Right lobe of liver (tissue), 6 donors: Measurements from ENCODE around the gene EGFLAM. TPM values are rescaled to one million over a fixed set of nuclear protein-coding genes. Genes with fewer than 3 reads are reported as not detected.

Source experiments
- ATAC-seq, 4 donors: fragments of 200-7000 bp; cut with Tn5 transposase; one replicate each; pipeline ENCODE4 v1.9.1; 2020; ENCODE audit warnings: mild to moderate bottlenecking in 4 of 4, moderate library complexity in 4 of 4
- DNase-seq, 3 donors: peaks; one replicate each; pipeline ENCODE4 v3.0.0-alpha.2; 2020
- H3K27ac ChIP-seq, 3 donors: fragments of 200-600 bp; one replicate each; pipeline ENCODE4 v1.8.0; 2022
- H3K27me3 ChIP-seq, 2 donors: fragments of 200-600 bp; one replicate each; pipeline ENCODE4 v1.8.0; 2022
- H3K36me3 ChIP-seq, 4 donors: fragments of 200-600 bp; sonication (generic) in 1 of 4; one replicate each; pipeline versions ENCODE4 v1.5.1 to v1.8.0; 2017 to 2022; ENCODE audit warnings: control low read depth in 1 of 4
- H3K4me1 ChIP-seq, 4 donors: fragments of 200-600 bp; sonication (generic) in 1 of 4; one replicate each; pipeline versions ENCODE4 v1.5.1 to v1.8.0; 2017 to 2022; ENCODE audit warnings: control low read depth in 1 of 4
- H3K4me3 ChIP-seq, 3 donors: fragments of 200-600 bp; one replicate each; pipeline ENCODE4 v1.8.0; 2022
- H3K9me3 ChIP-seq, 4 donors: fragments of 200-600 bp; sonication (generic) in 1 of 4; one replicate each; pipeline versions ENCODE4 v1.5.1 to v1.8.0; 2017 to 2022; ENCODE audit warnings: control low read depth in 1 of 4
- CTCF ChIP-seq, 4 donors: fragments of 200-600 bp in 3 of 4; fragments of 450-650 bp in 1 of 4; IDR thresholded peaks; one replicate each; pipeline versions ENCODE4 v1.5.1 to v1.8.0; 2016 to 2022; ENCODE audit warnings: antibody characterized with exemption in 4 of 4, mild to moderate bottlenecking in 2 of 4
- POLR2A ChIP-seq: fragments of 450-650 bp; IDR thresholded peaks from one replicate; pipeline ENCODE4 v1.6.1; 2017; ENCODE audit warnings: antibody characterized with exemption, mild to moderate bottlenecking
- WGBS: methylation state at CpG from one replicate; pipeline ENCODE4 v1.1.6; 2018; ENCODE audit warnings: low coverage, low lambda C conversion rate; ENCODE audit not compliant: insufficient coverage; ENCODE audit errors: missing lambda C conversion rate; 5-methylcytosine and 5-hydroxymethylcytosine counted together
- intact Hi-C, 2 donors: fragments of 100-400 bp; cut with DNase I; formaldehyde crosslinking; loops; one replicate each; pipeline versions ENCODE4 v1.11.2 to v1.14.1; 2022
- total RNA-seq, 6 experiments: library from RNA; depleted of rRNA in 2 of 6; stranded (reverse); fragments of >200 nt in 2 of 6; fragmentation: NEBNext Ultra II Directional in 3 of 6; extraction: Animal tissue kit (Norgen Biotek cat#: 25700) in 3 of 6; gene quantifications; one replicate each; pipeline versions ENCODE4 v1.1.0 to v1.2.4, GENCODE V29; 2016 to 2023
- donor health status: DM: no; HTN: yes; CAD: no.
- donor health status: DM: no; HTN: no; CAD: no.
- donor health status: DM: no; HTN: no; CAD: no.
- donor health status: DM: no; HTN: yes; CAD: no.
- donor health status: DM: no; HTN: yes; CAD: no.

Gene EGFLAM
- total RNA-seq, 6 experiments from 2014 or later = 0.50 to 6.2 (median 2.3) TPM

DNA sequence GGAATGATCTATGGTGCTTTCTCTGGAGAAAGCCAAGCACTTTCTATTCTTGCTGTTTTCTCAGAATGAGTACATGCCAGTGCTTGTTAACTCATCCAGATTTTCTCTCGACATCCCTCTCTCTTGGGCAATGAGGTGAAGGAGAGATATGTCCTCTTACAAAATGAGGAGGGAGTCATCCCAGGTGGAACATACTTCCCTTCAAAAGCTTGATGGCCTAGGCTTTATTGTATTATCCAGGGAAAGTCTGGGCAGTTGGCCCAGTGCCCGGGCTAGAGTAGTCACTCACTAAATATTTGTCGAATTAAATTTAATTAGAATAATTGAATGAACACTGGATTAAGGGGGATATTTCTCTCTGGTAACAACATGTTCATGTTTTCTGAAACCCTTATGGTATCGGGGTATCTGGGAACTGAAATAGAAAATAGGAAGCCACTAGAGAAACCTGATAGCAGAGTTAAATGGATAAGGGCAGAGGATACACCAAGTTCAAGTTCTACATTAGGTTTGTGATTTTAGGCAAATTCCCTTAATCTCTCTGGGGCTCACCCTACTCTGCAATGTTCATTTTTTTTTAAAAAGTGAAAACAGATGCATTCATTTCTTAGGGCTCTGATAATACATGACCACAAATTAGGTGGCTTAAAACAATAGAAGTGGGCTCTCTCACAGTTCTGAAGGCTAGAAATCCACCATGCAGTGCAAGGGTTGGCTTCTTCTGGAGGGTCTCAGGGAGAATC, 198.5 kb downstream of the EGFLAM start:
- DNase-seq (no peak), ATAC-seq (no peak)
- Histone ChIP-seq H3K4me3 (no peak overlapping the region), H3K27me3 (no peaks in the 10 kb centered on the region), H3K27ac (no peak overlapping the region), H3K4me1 (no peaks in the 10 kb centered on the region), H3K36me3 (no peaks in the 10 kb centered on the region), H3K9me3 (no peaks in the 10 kb centered on the region)
- intact Hi-C loops = no loop called here
- no peak for TF ChIP-seq CTCF (IDR thresholded peaks at IDR 0.05)
- no peak for TF ChIP-seq POLR2A
- WGBS = 79% methylated on average over 4 of the region's 4 CpGs

GRCh38 chr5:38458174-38458573, 199.8 kb downstream of the EGFLAM start:
- Histone ChIP-seq H3K36me3 (no peaks in the 10 kb centered on the region), H3K27ac (no peak overlapping the region), H3K4me3 (no peak overlapping the region), H3K4me1 (no peaks in the 10 kb centered on the region), H3K27me3 (no peaks in the 10 kb centered on the region), H3K9me3 (no peaks in the 10 kb centered on the region)
- intact Hi-C loops = no loop called here
- WGBS = 83% methylated on average over 8 of the region's 8 CpGs
- TF ChIP-seq POLR2A = no peak
- no peak for TF ChIP-seq CTCF (IDR thresholded peaks at IDR 0.05)
- ATAC-seq (no peak), DNase-seq (no peak)

- no peaks in the 10 kb centered on the region for H3K9me3 ChIP-seq
- H3K4me1 ChIP-seq = peaks cover 0 to 9% (median 0%) of the 10 kb centered on the region in 4 donors
- no peaks in the 10 kb centered on the region for H3K36me3 ChIP-seq
- DNase-seq (no peak), ATAC-seq (peak in 2 of 4 donors; percentile 9 to 17)
- TF ChIP-seq POLR2A (no peak), CTCF (IDR thresholded peaks at IDR 0.05) (no peak)
- WGBS = 55% methylated on average over 4 of the region's 7 CpGs
- no peaks in the 10 kb centered on the region for H3K27me3 ChIP-seq
- H3K27ac ChIP-seq = peak overlapping the region in 1 of 3 donors; percentile 8
- no peak overlapping the region for H3K4me3 ChIP-seq
- intact Hi-C loops = no loop called here
These were observed 204.7 kb downstream of the EGFLAM start for GRCh38 chr5:38462976-38463633.

DNA sequence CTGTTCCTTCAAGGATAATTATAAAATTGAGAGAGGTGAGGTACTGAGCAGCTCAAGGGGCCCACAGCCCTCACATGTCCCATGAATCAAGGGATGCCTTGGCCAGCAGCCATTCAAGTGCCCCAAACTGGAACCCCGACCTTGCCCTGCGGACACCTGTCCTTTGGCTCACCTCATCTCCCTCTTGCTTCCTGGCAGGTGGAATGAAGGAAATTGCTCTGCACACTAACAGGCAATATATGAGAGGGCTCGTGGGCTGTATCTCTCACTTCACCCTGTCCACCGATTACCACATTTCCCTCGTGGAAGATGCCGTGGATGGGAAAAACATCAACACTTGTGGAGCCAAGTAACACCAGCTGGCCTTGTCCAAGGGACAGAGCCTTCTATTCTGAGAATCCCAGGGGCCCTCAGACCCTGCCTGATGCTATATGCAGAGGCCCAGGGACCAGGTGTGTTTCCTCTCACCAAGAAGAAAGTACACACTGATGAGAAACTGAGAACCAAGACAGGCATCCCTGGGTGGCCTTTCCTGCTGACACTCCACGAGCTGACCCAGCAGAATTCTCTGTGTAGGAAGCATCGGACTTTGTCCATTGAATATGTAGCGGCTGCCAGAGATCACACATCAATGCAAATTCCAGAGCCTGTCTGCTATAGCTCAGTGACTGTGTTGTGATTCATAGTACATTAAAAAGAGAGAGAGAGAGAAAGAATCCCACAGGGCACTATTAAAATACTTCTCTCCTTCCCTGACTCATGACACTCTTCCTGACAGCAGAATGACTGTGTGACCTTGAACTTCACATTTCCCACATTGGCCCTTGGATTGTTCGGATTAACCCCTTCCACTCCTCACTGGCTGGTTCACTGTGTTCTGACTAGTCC, 205.5 kb downstream of the EGFLAM start:
- peak overlapping the region in 1 of 3 donors; percentile 8 for H3K27ac ChIP-seq
- H3K9me3 ChIP-seq = no peaks in the 10 kb centered on the region
- intact Hi-C loops = no loop called here
- no peaks in the 10 kb centered on the region for H3K36me3 ChIP-seq
- WGBS = 48% methylated on average over 7 of the region's 10 CpGs
- H3K27me3 ChIP-seq = no peaks in the 10 kb centered on the region
- DNase-seq (peak in 1 of 3 donors; percentile 34), ATAC-seq (peak; percentile 74 to 91 (median 82))
- peaks cover 0 to 9% (median 0%) of the 10 kb centered on the region in 4 donors for H3K4me1 ChIP-seq
- H3K4me3 ChIP-seq = no peak overlapping the region
- TF ChIP-seq CTCF (IDR thresholded peaks at IDR 0.05) = no peak
- TF ChIP-seq POLR2A = no peak
